Loucy (cell line): ENCODE results near the gene HOXD11.

ENCODE experiments used
- H2AFZ ChIP-seq: fragments of 200-600 bp; sonication (generic); 2 replicates; pipeline ENCODE4 v1.6.0; 2016; ENCODE audit warnings: antibody characterized with exemption, mild to moderate bottlenecking, low read length, moderate library complexity
- H3F3A ChIP-seq: fragments of 200-600 bp; 2 replicates; pipeline ENCODE4 v1.6.0; 2016; ENCODE audit warnings: antibody characterized with exemption, low read depth, mild to moderate bottlenecking
- H3K27me3 ChIP-seq: fragments of 200-600 bp; sonication (generic); 2 replicates; pipeline ENCODE4 v1.6.1; 2014; ENCODE audit warnings: low read length, mild to moderate bottlenecking; ENCODE audit not compliant: insufficient read depth, poor library complexity, severe bottlenecking
- H3K36me3 ChIP-seq: fragments of 200-600 bp; sonication (generic); 2 replicates; pipeline ENCODE4 v1.6.1; 2016; ENCODE audit warnings: low read length; ENCODE audit not compliant: insufficient read depth
- H3K4me1 ChIP-seq: fragments of 200-600 bp; sonication (generic); 2 replicates; pipeline ENCODE4 v1.5.1; 2014; ENCODE audit warnings: low read length, mild to moderate bottlenecking; ENCODE audit not compliant: insufficient read depth, poor library complexity, severe bottlenecking
- H3K4me2 ChIP-seq: fragments of 200-600 bp; sonication (generic); 2 replicates; pipeline ENCODE4 v1.6.0; 2014; ENCODE audit warnings: antibody characterized with exemption, low read length, low read depth, mild to moderate bottlenecking; ENCODE audit not compliant: poor library complexity, severe bottlenecking
- H3K4me3 ChIP-seq: fragments of 200-600 bp; sonication (generic); 2 replicates; pipeline ENCODE4 v1.5.1; 2014; ENCODE audit warnings: low read length, mild to moderate bottlenecking, mixed read lengths; ENCODE audit not compliant: poor library complexity, severe bottlenecking
- H3K79me2 ChIP-seq: fragments of 200-600 bp; sonication (generic); 2 replicates; pipeline ENCODE4 v1.6.1; 2014; ENCODE audit warnings: low read length; ENCODE audit not compliant: insufficient read depth
- H3K9ac ChIP-seq: fragments of 200-600 bp; sonication (generic); 2 replicates; pipeline ENCODE4 v1.6.0; 2014; ENCODE audit warnings: mild to moderate bottlenecking, low read depth, low read length, moderate library complexity; ENCODE audit not compliant: poor library complexity, severe bottlenecking
- H3K9me2 ChIP-seq: fragments of 200-600 bp; sonication (generic); replicated peaks from 2 replicates; pipeline ENCODE4 v1.6.1; 2016; ENCODE audit warnings: low read depth, low read length, mixed read lengths
- H3K9me3 ChIP-seq: fragments of 200-600 bp; sonication (generic); 2 replicates; pipeline ENCODE4 v1.6.1; 2014; ENCODE audit warnings: mild to moderate bottlenecking, antibody characterized with exemption, low read length, low read depth; ENCODE audit not compliant: insufficient read depth
- H4K20me1 ChIP-seq: fragments of 200-600 bp; sonication (generic); 2 replicates; pipeline ENCODE4 v1.6.0; 2014; ENCODE audit warnings: antibody characterized with exemption, low read length, mild to moderate bottlenecking; ENCODE audit not compliant: insufficient read depth, poor library complexity, severe bottlenecking
- EZH2phosphoT487 ChIP-seq: fragments of 200-600 bp; IDR thresholded peaks from 2 replicates; pipeline ENCODE4 v1.6.1; 2018; ENCODE audit warnings: antibody characterized with exemption, mild to moderate bottlenecking, moderate library complexity, borderline replicate concordance
- TF ChIP-seq, protein P1 (sequence below): fragments of 200-600 bp; sonication (generic); conservative IDR thresholded peaks from 2 replicates; pipeline ENCODE4 v1.5.1; 2014; ENCODE audit warnings: mild to moderate bottlenecking, antibody characterized with exemption, low read length

Gene HOXD11

DNA sequence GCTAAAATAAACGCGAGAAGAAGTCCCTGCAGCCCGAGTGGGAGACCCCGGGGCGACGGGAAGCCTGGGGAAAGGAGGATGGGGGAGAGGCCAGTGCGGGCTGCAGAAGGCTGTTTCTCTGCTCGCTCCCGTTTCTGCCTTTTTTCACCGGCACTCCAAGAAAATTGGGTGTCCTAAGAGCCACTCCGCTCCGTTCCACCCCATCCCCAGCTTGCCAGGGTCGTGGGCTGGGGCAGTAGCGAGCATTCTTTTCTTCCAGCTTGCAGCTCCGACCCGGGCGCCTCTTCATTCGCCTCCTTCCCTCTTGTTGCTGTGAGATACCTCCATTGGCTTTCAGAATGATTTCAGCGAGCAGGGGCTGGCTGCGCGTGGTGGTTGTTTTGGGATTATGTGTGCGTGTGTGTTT, 51.1 kb downstream of the HOXD11 start:
- Histone ChIP-seq H3K36me3 (no peaks in the 10 kb centered on the region), H3K9me2 (no peaks in the 10 kb centered on the region), H3K27me3 (no peaks in the 10 kb centered on the region), H3K4me1 (no peaks in the 10 kb centered on the region), H4K20me1 (no peaks in the 10 kb centered on the region), H3K9me3 (no peaks in the 10 kb centered on the region), H3F3A (no peaks in the 10 kb centered on the region), H3K9ac (no peak overlapping the region), H3K4me3 (no peak overlapping the region), H2AFZ (no peak overlapping the region), H3K79me2 (no peaks in the 10 kb centered on the region), H3K4me2 (no peak overlapping the region)
- TF ChIP-seq, protein P1, sequence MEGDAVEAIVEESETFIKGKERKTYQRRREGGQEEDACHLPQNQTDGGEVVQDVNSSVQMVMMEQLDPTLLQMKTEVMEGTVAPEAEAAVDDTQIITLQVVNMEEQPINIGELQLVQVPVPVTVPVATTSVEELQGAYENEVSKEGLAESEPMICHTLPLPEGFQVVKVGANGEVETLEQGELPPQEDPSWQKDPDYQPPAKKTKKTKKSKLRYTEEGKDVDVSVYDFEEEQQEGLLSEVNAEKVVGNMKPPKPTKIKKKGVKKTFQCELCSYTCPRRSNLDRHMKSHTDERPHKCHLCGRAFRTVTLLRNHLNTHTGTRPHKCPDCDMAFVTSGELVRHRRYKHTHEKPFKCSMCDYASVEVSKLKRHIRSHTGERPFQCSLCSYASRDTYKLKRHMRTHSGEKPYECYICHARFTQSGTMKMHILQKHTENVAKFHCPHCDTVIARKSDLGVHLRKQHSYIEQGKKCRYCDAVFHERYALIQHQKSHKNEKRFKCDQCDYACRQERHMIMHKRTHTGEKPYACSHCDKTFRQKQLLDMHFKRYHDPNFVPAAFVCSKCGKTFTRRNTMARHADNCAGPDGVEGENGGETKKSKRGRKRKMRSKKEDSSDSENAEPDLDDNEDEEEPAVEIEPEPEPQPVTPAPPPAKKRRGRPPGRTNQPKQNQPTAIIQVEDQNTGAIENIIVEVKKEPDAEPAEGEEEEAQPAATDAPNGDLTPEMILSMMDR = no peak
- TF ChIP-seq EZH2phosphoT487 = no peak

DNA sequence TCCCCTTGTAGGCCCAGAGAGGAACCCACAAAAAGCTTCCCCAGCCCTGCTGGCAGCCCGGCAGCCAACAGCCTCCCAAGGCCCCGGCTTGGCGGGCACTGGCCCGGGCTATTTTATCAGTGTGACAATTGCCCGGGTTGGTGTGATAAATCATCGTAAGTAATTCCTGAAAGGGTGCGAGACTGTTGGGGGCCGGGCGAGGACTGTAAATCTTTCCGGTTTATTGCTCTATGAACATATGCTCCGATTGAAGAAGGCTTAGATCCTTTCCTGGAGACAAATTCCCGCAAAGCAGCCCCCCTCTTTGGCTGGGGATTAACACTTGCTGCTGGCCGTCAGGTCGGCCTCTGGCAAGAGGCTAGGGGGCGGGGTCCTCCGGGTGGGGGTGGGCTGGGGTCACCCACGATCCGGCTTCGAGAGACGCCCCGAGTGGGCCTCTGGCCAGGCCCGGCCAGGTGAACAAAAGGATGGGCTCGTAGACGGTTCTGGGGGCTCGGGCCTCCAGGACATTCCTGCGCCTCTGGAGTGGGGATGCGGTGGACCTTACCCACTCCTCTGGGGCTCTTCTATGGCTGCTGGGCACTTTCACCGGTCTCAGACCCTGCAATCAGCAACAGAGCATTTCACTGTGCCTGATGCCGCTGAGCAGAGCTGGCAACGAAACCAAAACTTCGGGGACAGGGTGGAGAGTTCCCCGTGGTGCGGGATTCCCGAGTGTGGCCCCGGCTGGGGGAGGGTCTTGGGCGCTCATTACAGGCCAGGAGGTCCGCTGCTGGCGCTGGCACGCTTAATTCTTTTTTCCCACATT, 52.0 kb downstream of the HOXD11 start:
- Histone ChIP-seq H3K4me2 (no peak overlapping the region), H3K4me1 (no peaks in the 10 kb centered on the region), H3K9me2 (no peaks in the 10 kb centered on the region), H3K79me2 (no peaks in the 10 kb centered on the region), H3K4me3 (no peak overlapping the region), H3K9me3 (no peaks in the 10 kb centered on the region), H3K27me3 (no peaks in the 10 kb centered on the region), H3K9ac (no peak overlapping the region), H2AFZ (no peak overlapping the region), H3F3A (no peaks in the 10 kb centered on the region), H3K36me3 (no peaks in the 10 kb centered on the region), H4K20me1 (no peaks in the 10 kb centered on the region)
- no peak for TF ChIP-seq EZH2phosphoT487
- TF ChIP-seq, protein P1 = no peak
